MM.1S (cell line): Measurements from ENCODE around the gene LRG1.

ENCODE experiments used
- DNase-seq: peaks from one replicate; pipeline ENCODE4 v3.0.0-alpha.2; 2015
- H2AFZ ChIP-seq: fragments of 300-600 bp; sonication (generic); 2 replicates; pipeline ENCODE4 v1.6.0; 2016; ENCODE audit warnings: antibody characterized with exemption, low read length
- H3F3A ChIP-seq: fragments of 300-600 bp; sonication (generic); 2 replicates; pipeline ENCODE4 v1.6.1; 2016; ENCODE audit warnings: mild to moderate bottlenecking, antibody characterized with exemption, low read length, moderate library complexity, mixed read lengths; ENCODE audit not compliant: insufficient read depth
- H3K27ac ChIP-seq: fragments of 300-600 bp; sonication (generic); 2 replicates; pipeline ENCODE4 v1.5.1; 2016; ENCODE audit warnings: mild to moderate bottlenecking, low read length
- H3K27me3 ChIP-seq: fragments of 300-600 bp; sonication (generic); replicated peaks from 2 replicates; pipeline ENCODE4 v1.6.0; 2016; ENCODE audit warnings: low read length; ENCODE audit not compliant: insufficient read depth
- H3K36me3 ChIP-seq: fragments of 300-600 bp; sonication (generic); replicated peaks from 2 replicates; pipeline ENCODE4 v1.6.1; 2016; ENCODE audit warnings: mild to moderate bottlenecking, low read length, mixed read lengths; ENCODE audit not compliant: insufficient read depth
- H3K4me1 ChIP-seq: fragments of 300-600 bp; sonication (generic); 2 replicates; pipeline ENCODE4 v1.6.1; 2016; ENCODE audit warnings: low read length, mixed read lengths
- H3K4me2 ChIP-seq: fragments of 300-600 bp; sonication (generic); 2 replicates; pipeline ENCODE4 v1.6.0; 2016; ENCODE audit warnings: low read depth, low read length
- H3K4me3 ChIP-seq: fragments of 300-600 bp; sonication (generic); 2 replicates; pipeline ENCODE4 v1.5.1; 2016; ENCODE audit warnings: low read length, mixed read lengths
- H3K79me2 ChIP-seq: fragments of 300-600 bp; sonication (generic); 2 replicates; pipeline ENCODE4 v1.6.1; 2016; ENCODE audit warnings: mixed run types, low read length, mixed read lengths
- H3K9ac ChIP-seq: fragments of 300-600 bp; sonication (generic); 2 replicates; pipeline ENCODE4 v1.6.1; 2016; ENCODE audit warnings: low read length, mixed read lengths
- H3K9me2 ChIP-seq: fragments of 300-600 bp; sonication (generic); replicated peaks from 2 replicates; pipeline ENCODE4 v1.6.1; 2016; ENCODE audit warnings: mild to moderate bottlenecking, low read length, mixed read lengths; ENCODE audit not compliant: insufficient read depth
- H3K9me3 ChIP-seq: fragments of 300-600 bp; sonication (generic); replicated peaks from 2 replicates; pipeline ENCODE4 v1.6.1; 2016; ENCODE audit warnings: mild to moderate bottlenecking, low read length, mixed read lengths; ENCODE audit not compliant: insufficient read depth
- H4K20me1 ChIP-seq: fragments of 300-600 bp; sonication (generic); 2 replicates; pipeline ENCODE4 v1.6.1; 2016; ENCODE audit warnings: mild to moderate bottlenecking, low read length, moderate library complexity, mixed read lengths; ENCODE audit not compliant: insufficient read depth
- EZH2 ChIP-seq: fragments of 300-600 bp; sonication (generic); optimal IDR thresholded peaks from 2 replicates; pipeline ENCODE3; 2017; ENCODE audit warnings: low read depth, mild to moderate bottlenecking, antibody characterized with exemption, low read length, mixed read lengths
- EZH2phosphoT487 ChIP-seq: fragments of 300-600 bp; sonication (generic); IDR thresholded peaks from 2 replicates; pipeline ENCODE4 v1.6.1; 2018; ENCODE audit warnings: antibody characterized with exemption, low read length
- TF ChIP-seq, protein P1 (sequence below): fragments of 300-600 bp; sonication (generic); IDR thresholded peaks from 2 replicates; pipeline ENCODE4 v1.5.1; 2016; ENCODE audit warnings: antibody characterized with exemption, low read length, mixed read lengths

The LRG1 gene

GRCh38 chr19:4537953-4538600 is 1.8 kb downstream of the LRG1 start:
- H3K4me2 ChIP-seq, result no peak overlapping the region
- no peak overlapping the region for H3K27ac ChIP-seq
- H3K4me3 ChIP-seq, result no peak overlapping the region
- H4K20me1 ChIP-seq, result no peaks in the 10 kb centered on the region
- H3K9me2 ChIP-seq, result no peaks in the 10 kb centered on the region
- no peaks in the 10 kb centered on the region for H3F3A ChIP-seq
- peaks cover 86% of the 10 kb centered on the region for H3K27me3 ChIP-seq
- H3K4me1 ChIP-seq, result peaks cover 5% of the 10 kb centered on the region; the same call in 1 of the 2 replicates
- no peak for DNase-seq
- H3K9ac ChIP-seq, result no peak overlapping the region
- no peak overlapping the region for H2AFZ ChIP-seq
- H3K79me2 ChIP-seq, result no peaks in the 10 kb centered on the region
- no peaks in the 10 kb centered on the region for H3K9me3 ChIP-seq
- TF ChIP-seq, protein P1, sequence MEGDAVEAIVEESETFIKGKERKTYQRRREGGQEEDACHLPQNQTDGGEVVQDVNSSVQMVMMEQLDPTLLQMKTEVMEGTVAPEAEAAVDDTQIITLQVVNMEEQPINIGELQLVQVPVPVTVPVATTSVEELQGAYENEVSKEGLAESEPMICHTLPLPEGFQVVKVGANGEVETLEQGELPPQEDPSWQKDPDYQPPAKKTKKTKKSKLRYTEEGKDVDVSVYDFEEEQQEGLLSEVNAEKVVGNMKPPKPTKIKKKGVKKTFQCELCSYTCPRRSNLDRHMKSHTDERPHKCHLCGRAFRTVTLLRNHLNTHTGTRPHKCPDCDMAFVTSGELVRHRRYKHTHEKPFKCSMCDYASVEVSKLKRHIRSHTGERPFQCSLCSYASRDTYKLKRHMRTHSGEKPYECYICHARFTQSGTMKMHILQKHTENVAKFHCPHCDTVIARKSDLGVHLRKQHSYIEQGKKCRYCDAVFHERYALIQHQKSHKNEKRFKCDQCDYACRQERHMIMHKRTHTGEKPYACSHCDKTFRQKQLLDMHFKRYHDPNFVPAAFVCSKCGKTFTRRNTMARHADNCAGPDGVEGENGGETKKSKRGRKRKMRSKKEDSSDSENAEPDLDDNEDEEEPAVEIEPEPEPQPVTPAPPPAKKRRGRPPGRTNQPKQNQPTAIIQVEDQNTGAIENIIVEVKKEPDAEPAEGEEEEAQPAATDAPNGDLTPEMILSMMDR, result no peak
- TF ChIP-seq EZH2phosphoT487 (no peak), EZH2 (no peak)
- no peaks in the 10 kb centered on the region for H3K36me3 ChIP-seq

DNA sequence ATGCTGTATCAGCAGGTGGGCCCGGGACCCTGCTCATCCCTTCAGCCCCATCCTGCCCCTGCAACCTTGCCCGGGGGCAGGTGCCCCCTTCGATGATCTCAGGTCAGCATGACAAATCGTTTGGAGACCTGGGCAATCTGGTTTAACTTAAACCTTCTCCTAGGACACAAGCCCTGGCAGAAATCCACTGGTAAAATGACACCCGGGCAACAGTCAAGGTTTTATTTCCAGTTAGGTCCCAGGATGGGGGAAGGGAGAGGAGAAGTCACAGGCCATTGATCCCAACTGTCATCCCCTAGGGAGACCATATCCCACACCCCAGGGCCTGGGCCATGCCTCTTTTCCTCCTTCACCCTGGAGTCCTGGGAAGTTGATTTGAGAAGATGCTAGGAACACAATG is 3.0 kb downstream of the LRG1 start:
- no peak for TF ChIP-seq EZH2
- no peak for TF ChIP-seq EZH2phosphoT487
- TF ChIP-seq, protein P1, result no peak
- no peak overlapping the region for H3K27ac ChIP-seq
- H3K9ac ChIP-seq, result no peak overlapping the region
- H3K9me2 ChIP-seq, result no peaks in the 10 kb centered on the region
- H3K27me3 ChIP-seq, result peaks cover 93% of the 10 kb centered on the region
- no peak for DNase-seq
- no peaks in the 10 kb centered on the region for H4K20me1 ChIP-seq
- no peak overlapping the region for H2AFZ ChIP-seq
- H3F3A ChIP-seq, result no peaks in the 10 kb centered on the region
- no peak overlapping the region for H3K4me3 ChIP-seq
- no peaks in the 10 kb centered on the region for H3K79me2 ChIP-seq
- H3K4me1 ChIP-seq, result peaks cover 5% of the 10 kb centered on the region; the same call in 1 of the 2 replicates
- no peaks in the 10 kb centered on the region for H3K36me3 ChIP-seq
- no peaks in the 10 kb centered on the region for H3K9me3 ChIP-seq
- no peak overlapping the region for H3K4me2 ChIP-seq

GRCh38 chr19:4534836-4535658 is 4.8 kb downstream of the LRG1 start, which contains the start of gene PLIN5:
Gene PLIN5, minus strand, starts transcription at chr19:4535224. Its CDS starts 1,150 bp downstream, at chr19:4534074.
- H3K4me3 ChIP-seq, result peak within 1 kb of the TSS; percentile 6; the same call in 1 of the 2 replicates
- no peaks in the 10 kb centered on the region for H3F3A ChIP-seq
- peak within 1 kb of the TSS; percentile 35; the same call in 1 of the 2 replicates for H3K4me2 ChIP-seq
- H3K9ac ChIP-seq, result no peak within 1 kb of the TSS
- DNase-seq, result peak; percentile 35
- no peaks in the 10 kb centered on the region for H3K9me3 ChIP-seq
- no peaks in the 10 kb centered on the region for H3K9me2 ChIP-seq
- no peak within 1 kb of the TSS for H3K27ac ChIP-seq
- no peak within 1 kb of the TSS for H2AFZ ChIP-seq
- TF ChIP-seq, protein P1, result no peak; the same call in 1 of the 2 replicates
- TF ChIP-seq EZH2 (no peak), EZH2phosphoT487 (no peak)
- no peaks in the 10 kb centered on the region for H4K20me1 ChIP-seq
- no peaks in the 10 kb centered on the region for H3K36me3 ChIP-seq
- peaks cover 98% of the 10 kb centered on the region for H3K27me3 ChIP-seq
- no peaks in the 10 kb centered on the region for H3K79me2 ChIP-seq
- peaks cover 2% of the 10 kb centered on the region; the same call in 1 of the 2 replicates for H3K4me1 ChIP-seq
